Endothelial cell of umbilical vein (primary cell): ENCODE data around the gene RTKN2. TPM values are rescaled to one million over a fixed set of nuclear protein-coding genes. Genes with fewer than 3 reads are reported as not detected.
A peak's percentile ranks its signal among the peaks of the same experiment; 100 is the strongest.

Experiments
- BruUV-seq: library from RNA; stranded (reverse); fragments of 400-500 nt; replicated peaks from 2 replicates; lab custom pipeline; 2021; lab: Mats Ljungman, UMichigan
- CTCF ChIA-PET: fragments of 300-600, 350-600 bp; sonication (Branson Sonifier 250); formaldehyde crosslinking; loops from one replicate; lab custom pipeline; 2021; ENCODE audit warnings: antibody characterized with exemption, inconsistent platforms; lab: Charles Lee
- POLR2A ChIA-PET: fragments of 300-600, 350-600 bp; sonication (Branson Sonifier 250); formaldehyde crosslinking; loops from one replicate; lab custom pipeline; 2021; ENCODE audit warnings: antibody characterized with exemption, inconsistent platforms; lab: Charles Lee
- DNase-seq: peaks from one replicate; pipeline ENCODE4 v3.0.0-alpha.2; 2011; ENCODE audit warnings: low read depth, low spot score
- FAIRE-seq: peaks from 2 replicates; lab custom pipeline; 2011; peaks lifted over from hg19 to GRCh38; lab: Jason Lieb, UNC
- H2AFZ ChIP-seq: 2 replicates; pipeline ENCODE4 v1.6.0; 2012; ENCODE audit warnings: low read depth, low read length, control low read depth, inconsistent platforms
- H3K27ac ChIP-seq: 2 replicates; pipeline ENCODE4 v1.5.1; 2011; ENCODE audit warnings: low read depth, mild to moderate bottlenecking, control low read depth, low read length, moderate library complexity; ENCODE audit not compliant: insufficient read depth
- H3K27me3 ChIP-seq, 2 experiments: 2 replicates each; pipeline versions ENCODE4 v1.6.0 to v1.6.1; 2011; ENCODE audit warnings: low read length in 2 of 2, mixed read lengths in 1 of 2; ENCODE audit not compliant: control insufficient read depth in 2 of 2, insufficient read depth in 2 of 2
- H3K36me3 ChIP-seq, 2 experiments: 2 replicates in 1 of 2; 3 replicates in 1 of 2; pipeline ENCODE4 v1.5.1; 2011; ENCODE audit warnings: low read length in 2 of 2, mild to moderate bottlenecking in 1 of 2, moderate library complexity in 1 of 2; ENCODE audit not compliant: control insufficient read depth in 2 of 2, insufficient read depth in 2 of 2; ENCODE audit errors: extremely low read depth in 1 of 2
- H3K4me1 ChIP-seq: 3 replicates; pipeline ENCODE4 v1.5.1; 2011; ENCODE audit warnings: mild to moderate bottlenecking, low read length; ENCODE audit not compliant: control insufficient read depth, insufficient read depth; ENCODE audit errors: extremely low read depth
- H3K4me2 ChIP-seq: 2 replicates; pipeline ENCODE4 v1.6.1; 2011; ENCODE audit warnings: low read length, control low read depth, mixed read lengths; ENCODE audit not compliant: insufficient read depth
- H3K4me3 ChIP-seq, 3 experiments: fragments of 200-600 bp in 1 of 3; sonication (generic), shearing (Covaris generic) in 1 of 3; replicated peaks in 1 of 3; 2 replicates each; pipeline ENCODE4 v1.5.1; 2011 to 2016; ENCODE audit warnings: control low read depth in 3 of 3, low read length in 3 of 3, mild to moderate bottlenecking in 2 of 3, inconsistent platforms in 1 of 3, low read depth in 1 of 3, moderate library complexity in 1 of 3; ENCODE audit not compliant: insufficient read depth in 1 of 3
- H3K79me2 ChIP-seq: 2 replicates; pipeline ENCODE4 v1.6.0; 2012; ENCODE audit warnings: low read length, inconsistent platforms; ENCODE audit not compliant: control insufficient read depth, insufficient read depth
- H3K9ac ChIP-seq: replicated peaks from 2 replicates; pipeline ENCODE3; 2011; ENCODE audit warnings: low read length, control low read depth; ENCODE audit not compliant: insufficient read depth; ENCODE audit errors: extremely low read depth
- H3K9me1 ChIP-seq: replicated peaks from 3 replicates; pipeline ENCODE4 v1.6.0; 2011; ENCODE audit warnings: mild to moderate bottlenecking, low read length; ENCODE audit not compliant: control insufficient read depth, insufficient read depth; ENCODE audit errors: extremely low read depth
- H3K9me3 ChIP-seq: replicated peaks from 2 replicates; pipeline ENCODE4 v1.5.1; 2012; ENCODE audit warnings: low read length, inconsistent platforms; ENCODE audit not compliant: control insufficient read depth, insufficient read depth
- H4K20me1 ChIP-seq: replicated peaks from 2 replicates; pipeline ENCODE3; 2011; ENCODE audit warnings: mild to moderate bottlenecking, low read length; ENCODE audit not compliant: control insufficient read depth, insufficient read depth; ENCODE audit errors: extremely low read depth
- CTCF ChIP-seq, 2 donors: IDR thresholded peaks; 1 replicate in 1 of 2; 2 replicates in 1 of 2; pipeline ENCODE4 v1.5.1; 2011; ENCODE audit warnings: low read length in 2 of 2, mild to moderate bottlenecking in 2 of 2, moderate library complexity in 2 of 2, control low read depth in 1 of 2, inconsistent platforms in 1 of 2, low read depth in 1 of 2; ENCODE audit not compliant: insufficient read depth in 1 of 2; ENCODE audit errors: extremely low read depth in 1 of 2
- EZH2 ChIP-seq: IDR thresholded peaks from 2 replicates; pipeline ENCODE4 v1.6.1; 2012; ENCODE audit warnings: borderline replicate concordance, low read depth, mild to moderate bottlenecking, moderate library complexity, low read length, inconsistent platforms; ENCODE audit not compliant: severe bottlenecking
- FOS ChIP-seq: IDR thresholded peaks from 2 replicates; pipeline ENCODE4 v1.6.1; 2011; ENCODE audit warnings: mild to moderate bottlenecking, low read length, moderate library complexity, borderline replicate concordance; ENCODE audit not compliant: insufficient read depth
- GATA2 ChIP-seq: IDR thresholded peaks from 2 replicates; pipeline ENCODE4 v1.7.0; 2011; ENCODE audit warnings: low read depth, mild to moderate bottlenecking, moderate library complexity, mixed read lengths, low read length; ENCODE audit not compliant: insufficient read length, insufficient read depth
- JUN ChIP-seq: IDR thresholded peaks from 2 replicates; pipeline ENCODE4 v1.6.1; 2011; ENCODE audit warnings: borderline replicate concordance, low read depth; ENCODE audit not compliant: insufficient read length, insufficient read depth
- MAX ChIP-seq: IDR thresholded peaks from 2 replicates; pipeline ENCODE4 v1.6.1; 2011; ENCODE audit not compliant: insufficient read depth, insufficient read length
- MYC ChIP-seq: IDR thresholded peaks from one replicate; pipeline ENCODE4 v1.6.1; 2011; ENCODE audit warnings: mild to moderate bottlenecking, low read depth, low read length
- POLR2A ChIP-seq: IDR thresholded peaks from 2 replicates; pipeline ENCODE4 v1.6.1; 2012; ENCODE audit warnings: low read depth, mild to moderate bottlenecking, control low read depth, low read length
- POLR2AphosphoS5 ChIP-seq: IDR thresholded peaks from 2 replicates; pipeline ENCODE4 v1.6.1; 2012; ENCODE audit warnings: low read depth, mild to moderate bottlenecking, control low read depth, low read length, moderate library complexity; ENCODE audit not compliant: insufficient read depth
- dilution Hi-C: fragments of 300-500 bp; cut with MboI; formaldehyde crosslinking; loops from one replicate; pipeline ENCODE4 v1.15.0; 2019; ENCODE audit warnings: low sequenced_read_pairs; ENCODE audit not compliant: extremely low pct_ligation_motif_present
- intact Hi-C: fragments of 100-400 bp; cut with micrococcal nuclease; formaldehyde crosslinking; loops from one replicate; pipeline ENCODE4 v1.10.0; 2022
- polyA plus RNA-seq, 4 experiments: library from polyadenylated mRNA; depleted of rRNA in 3 of 4; stranded (reverse) in 3 of 4; unstranded in 1 of 4; fragments of >200 nt; gene quantifications; 2 replicates each; pipeline versions ENCODE4 v1.2.1 to v1.2.3, GENCODE V29; 2011 to 2012; ENCODE audit warnings: missing spikeins in 1 of 4
- total RNA-seq: library from RNA; stranded (reverse); gene quantifications from 2 replicates; pipeline ENCODE4 v1.2.3, GENCODE V29; 2021

The RTKN2 gene
- total and polyA plus RNA-seq, 2 donors (not counting 3 experiments of a cell fraction or from before 2014, with no cell fraction given): 0.65 to 4.8 TPM

GRCh38 chr10:62166331-62167131 lies 102.1 kb downstream of the RTKN2 start:
- no TSS peak for BruUV-seq
- no peaks in the 10 kb centered on the region for H3K27me3 ChIP-seq
- H3K36me3 ChIP-seq: no peaks in the 10 kb centered on the region
- no peak for FAIRE-seq
- H4K20me1 ChIP-seq: no peaks in the 10 kb centered on the region
- TF ChIP-seq MAX: no peak
- TF ChIP-seq FOS: no peak
- no peak for TF ChIP-seq CTCF (IDR thresholded peaks at IDR 0.05; ENCODE audit: extremely low read depth in 1 of 2, insufficient read depth in 1 of 2, low read depth in 1 of 2, low read length in 2 of 2)
- TF ChIP-seq JUN: no peak
- no peak for TF ChIP-seq EZH2
- no peak for TF ChIP-seq POLR2A
- no peak for TF ChIP-seq GATA2
- TF ChIP-seq MYC: no peak
- no peak for TF ChIP-seq POLR2AphosphoS5
- ChIA-PET POLR2A (no interaction called here), CTCF (no interaction called here)
- no peak for DNase-seq
- H3K4me1 ChIP-seq: no peaks in the 10 kb centered on the region
- H3K27ac ChIP-seq: no peak overlapping the region
- H3K9ac ChIP-seq: no peak overlapping the region
- H3K9me3 ChIP-seq: no peaks in the 10 kb centered on the region
- intact Hi-C loops (no loop called here), dilution Hi-C loops (no loop called here)
- no peak overlapping the region for H3K4me3 ChIP-seq
- H3K79me2 ChIP-seq: no peaks in the 10 kb centered on the region
- H3K9me1 ChIP-seq: no peaks in the 10 kb centered on the region
- peak overlapping the region; percentile 24 for H2AFZ ChIP-seq
- H3K4me2 ChIP-seq: no peak overlapping the region
